T-helper 2 cell treated with Interferon-gamma antibody and Interleukin-4, amounts not matched to agents 5 μg/mL and 100 μg/mL, for 36 hours (primary cell): Measurements from ENCODE around the gene ATF7.
"Not testable (repeated sequence)": the region's sequence is repeated elsewhere in the genome, so short reads cannot be mapped to it uniquely, and the experiment has no call there.

Experiments used
- DNase-seq: peaks from one replicate; pipeline ENCODE4 v3.0.0; 2021; ENCODE audit warnings: low spot score
- H3K27ac Mint-ChIP-seq: one replicate; pipeline ENCODE4 v1.8.0; 2021; ENCODE audit warnings: mild to moderate bottlenecking, mixed read lengths
- H3K27me3 Mint-ChIP-seq: one replicate; pipeline ENCODE4 v1.8.0; 2021; ENCODE audit warnings: low read depth, mixed read lengths
- H3K36me3 Mint-ChIP-seq: one replicate; pipeline ENCODE4 v1.8.0; 2021; ENCODE audit warnings: low read depth, mixed read lengths
- H3K4me1 Mint-ChIP-seq: one replicate; pipeline ENCODE4 v1.8.0; 2021; ENCODE audit warnings: low read depth, mixed read lengths
- H3K4me3 Mint-ChIP-seq: one replicate; pipeline ENCODE4 v1.8.0; 2022; ENCODE audit warnings: mild to moderate bottlenecking, moderate library complexity, mixed read lengths
- H3K9me3 Mint-ChIP-seq: one replicate; pipeline ENCODE4 v1.8.0; 2021; ENCODE audit warnings: mixed read lengths

Gene ATF7

GRCh38 chr12:53622724-53623123 lies 3.5 kb downstream of the ATF7 start:
- Mint-ChIP-seq H3K4me3 (no peak overlapping the region), H3K9me3 (no peaks in the 10 kb centered on the region), H3K36me3 (peaks cover 12% of the 10 kb centered on the region), H3K27ac (no peak overlapping the region), H3K27me3 (no peaks in the 10 kb centered on the region), H3K4me1 (peaks cover 41% of the 10 kb centered on the region)
- DNase-seq = no peak

DNA sequence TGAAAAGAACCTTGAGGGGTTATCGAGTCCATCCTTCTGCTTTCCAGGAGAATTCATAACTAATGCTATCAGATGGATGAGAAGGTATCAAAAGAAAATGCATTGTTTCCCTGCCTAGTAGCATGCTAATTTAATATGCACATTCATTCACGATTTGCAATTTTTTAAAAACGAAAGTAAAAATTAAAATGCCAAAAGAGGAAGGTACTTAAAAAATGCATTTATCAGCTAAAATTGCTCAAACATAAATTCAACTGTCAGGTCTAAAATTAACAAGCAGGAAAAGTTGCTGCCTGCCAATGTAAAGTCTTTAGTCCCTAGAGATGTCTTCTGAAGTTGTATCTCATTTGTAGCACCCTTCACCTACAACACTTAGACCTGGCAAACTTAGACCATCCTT lies 7.9 kb downstream of the ATF7 start:
- Mint-ChIP-seq H3K4me1 (peaks cover 19% of the 10 kb centered on the region), H3K27me3 (no peaks in the 10 kb centered on the region), H3K4me3 (peak overlapping the region; percentile 80), H3K36me3 (peaks cover 14% of the 10 kb centered on the region), H3K27ac (peak overlapping the region; percentile 83), H3K9me3 (no peaks in the 10 kb centered on the region)
- DNase-seq = no peak

DNA sequence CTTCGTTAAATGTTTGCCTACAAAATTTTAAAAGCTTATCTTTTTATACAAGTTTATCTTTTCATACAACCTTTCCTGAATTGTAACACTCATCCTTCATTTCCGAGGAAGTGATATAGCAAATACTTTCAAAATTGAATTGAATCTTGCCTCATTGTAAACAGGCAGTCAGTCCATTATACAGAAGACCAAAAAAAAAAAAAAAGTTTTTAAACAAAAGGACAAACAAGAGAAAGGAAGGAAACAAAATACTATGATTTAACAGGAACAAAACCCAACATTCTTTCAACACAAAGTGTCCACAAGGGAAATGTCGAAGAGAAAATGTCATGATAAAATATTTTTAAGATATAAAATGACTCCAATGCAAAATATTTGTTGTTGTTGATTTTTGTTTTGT lies 8.5 kb downstream of the ATF7 start:
- DNase-seq = no peak
- peaks cover 14% of the 10 kb centered on the region for H3K36me3 Mint-ChIP-seq
- peak overlapping the region; percentile 83 for H3K27ac Mint-ChIP-seq
- no peaks in the 10 kb centered on the region for H3K27me3 Mint-ChIP-seq
- no peaks in the 10 kb centered on the region for H3K9me3 Mint-ChIP-seq
- H3K4me1 Mint-ChIP-seq = peaks cover 21% of the 10 kb centered on the region
- peak overlapping the region; percentile 80 for H3K4me3 Mint-ChIP-seq

DNA sequence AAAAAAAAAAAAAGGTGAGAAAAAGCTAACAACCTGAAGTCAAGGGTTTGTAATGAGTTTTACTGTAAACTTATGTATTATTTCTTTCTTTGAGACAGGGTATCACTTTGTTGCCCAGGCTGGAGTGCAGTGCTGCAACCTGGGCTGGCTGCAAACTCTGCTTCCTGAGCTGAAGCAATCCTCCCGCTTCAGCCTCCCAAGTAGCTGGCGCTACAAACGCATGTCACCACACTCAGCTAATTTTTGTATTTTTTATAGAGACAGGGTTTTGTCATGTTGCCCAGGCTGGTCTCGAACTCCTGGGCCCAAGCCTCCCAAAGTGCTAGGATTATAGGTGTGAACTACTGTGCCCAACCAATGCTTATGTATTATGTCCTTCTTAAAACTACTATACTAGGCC lies 9.2 kb downstream of the ATF7 start:
- Mint-ChIP-seq H3K4me1 (peaks cover 21% of the 10 kb centered on the region), H3K27ac (no peak overlapping the region), H3K4me3 (no peak overlapping the region)

DNA sequence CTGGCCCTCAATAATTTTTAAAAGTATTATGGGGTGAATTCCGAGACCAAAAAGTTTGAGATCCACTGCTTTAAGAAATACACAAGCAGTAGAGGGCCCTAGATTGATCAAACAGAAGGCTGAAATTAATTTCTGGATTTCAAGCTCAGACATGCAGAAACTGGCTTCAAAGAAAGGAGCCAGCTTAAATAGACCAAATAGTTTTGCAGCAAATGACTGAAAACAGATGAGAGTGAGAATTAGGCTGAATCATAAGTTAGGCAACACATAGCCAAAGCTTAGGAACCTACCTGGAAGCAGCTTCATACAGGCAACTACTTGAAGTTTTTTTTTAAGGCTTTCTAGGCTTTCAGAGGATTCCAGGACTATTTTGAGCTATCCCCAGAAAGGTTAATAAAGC lies 12.4 kb downstream of the ATF7 start:
- H3K36me3 Mint-ChIP-seq = peaks cover 10% of the 10 kb centered on the region
- no peak for DNase-seq
- H3K27me3 Mint-ChIP-seq = no peaks in the 10 kb centered on the region
- H3K4me3 Mint-ChIP-seq = no peak overlapping the region
- H3K27ac Mint-ChIP-seq = no peak overlapping the region
- no peaks in the 10 kb centered on the region for H3K9me3 Mint-ChIP-seq
- H3K4me1 Mint-ChIP-seq = peaks cover 15% of the 10 kb centered on the region

More for the DNA sequence above, 9.2 kb downstream of the ATF7 start:
- H3K27me3 Mint-ChIP-seq = no peaks in the 10 kb centered on the region
- no peak for DNase-seq
- H3K9me3 Mint-ChIP-seq = no peaks in the 10 kb centered on the region
- H3K36me3 Mint-ChIP-seq = peaks cover 14% of the 10 kb centered on the region

DNA sequence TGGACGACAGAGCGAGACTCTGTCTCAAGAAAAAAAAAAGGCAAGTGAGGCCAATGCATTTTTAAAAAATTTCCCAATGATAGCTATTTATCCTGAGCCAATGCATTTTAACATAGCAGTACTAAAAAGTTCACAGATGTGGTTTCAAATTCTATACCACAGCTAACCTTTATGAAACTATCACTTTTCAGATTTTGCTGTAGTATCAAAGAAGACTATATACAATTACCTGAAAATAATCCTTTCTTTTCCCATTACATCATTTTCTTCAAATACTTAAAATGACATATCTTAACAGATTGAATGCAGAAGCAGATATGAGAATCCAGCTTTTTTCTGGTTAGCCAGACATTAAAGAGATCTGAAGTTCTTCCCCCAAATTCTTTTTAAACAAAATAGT lies 13.2 kb downstream of the ATF7 start:
- Mint-ChIP-seq H3K4me1 (peaks cover 9% of the 10 kb centered on the region), H3K27me3 (no peaks in the 10 kb centered on the region), H3K27ac (no peak overlapping the region), H3K4me3 (no peak overlapping the region), H3K9me3 (no peaks in the 10 kb centered on the region), H3K36me3 (peaks cover 5% of the 10 kb centered on the region)
- DNase-seq = no peak

DNA sequence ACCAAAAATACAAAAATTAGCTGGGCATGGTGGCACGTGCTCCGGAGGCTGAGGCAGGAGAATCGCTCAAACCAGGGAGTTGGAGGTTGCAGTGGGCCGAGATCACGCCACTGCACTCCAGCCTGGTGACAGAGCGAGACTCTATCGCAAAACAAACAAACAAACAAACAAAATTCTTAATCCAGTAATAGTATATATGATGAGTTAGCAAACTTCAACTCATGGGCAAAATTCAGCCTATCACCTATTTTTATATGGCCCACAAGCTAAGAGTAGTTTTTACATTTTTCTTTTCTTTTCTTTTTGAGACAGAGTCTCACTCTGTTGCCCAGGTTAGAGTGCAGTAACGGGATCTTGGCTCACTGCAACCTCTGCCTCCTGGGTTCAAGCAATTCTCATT lies 14.9 kb downstream of the ATF7 start:
- Mint-ChIP-seq H3K4me1 (peaks cover 4% of the 10 kb centered on the region), H3K9me3 (no peaks in the 10 kb centered on the region), H3K27me3 (no peaks in the 10 kb centered on the region), H3K36me3 (peaks cover 2% of the 10 kb centered on the region), H3K4me3 (no peak overlapping the region), H3K27ac (no peak overlapping the region)
- no peak for DNase-seq

DNA sequence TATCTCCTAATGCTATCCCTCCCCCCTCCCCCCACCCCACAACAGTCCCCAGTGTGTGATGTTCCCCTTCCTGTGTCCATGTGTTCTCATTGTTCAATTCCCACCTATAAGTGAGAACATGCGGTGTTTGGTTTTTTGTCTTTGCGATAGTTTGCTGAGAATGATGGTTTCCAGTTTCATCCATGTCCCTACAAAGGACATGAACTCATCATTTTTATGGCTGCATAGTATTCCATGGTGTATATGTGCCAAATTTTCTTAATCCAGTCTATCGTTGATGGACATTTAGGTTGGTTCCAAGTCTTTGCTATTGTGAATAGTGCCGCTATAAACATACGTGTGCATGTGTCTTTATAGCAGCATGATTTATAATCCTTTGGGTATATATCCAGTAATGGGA lies 19.5 kb downstream of the ATF7 start:
- not testable (repeated sequence) for H3K27ac Mint-ChIP-seq, H3K4me3 Mint-ChIP-seq, H3K27me3 Mint-ChIP-seq, H3K36me3 Mint-ChIP-seq, H3K9me3 Mint-ChIP-seq, DNase-seq
- peaks cover 14% of the 10 kb centered on the region for H3K4me1 Mint-ChIP-seq

DNA sequence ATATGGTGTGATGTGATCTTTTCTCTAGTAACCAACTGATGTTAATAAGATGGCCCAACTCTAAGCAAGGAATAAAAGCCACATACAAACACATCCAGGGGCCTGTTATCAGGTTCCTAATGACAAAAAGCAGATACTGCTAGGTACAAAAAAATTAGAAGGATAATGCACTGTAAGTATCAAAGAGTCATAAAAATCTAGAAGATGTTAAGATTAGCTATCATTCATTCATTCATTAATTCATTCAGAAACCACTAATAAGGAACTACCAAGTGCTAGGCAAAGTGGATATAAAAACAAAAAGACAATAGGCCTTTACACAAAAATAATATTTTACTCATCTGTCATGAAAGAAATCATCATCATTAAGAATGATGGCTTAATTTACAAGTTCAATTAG lies 21.6 kb downstream of the ATF7 start:
- DNase-seq = no peak
- no peaks in the 10 kb centered on the region for H3K27me3 Mint-ChIP-seq
- peaks cover 8% of the 10 kb centered on the region for H3K36me3 Mint-ChIP-seq
- H3K9me3 Mint-ChIP-seq = no peaks in the 10 kb centered on the region
- no peak overlapping the region for H3K4me3 Mint-ChIP-seq
- no peak overlapping the region for H3K27ac Mint-ChIP-seq
- H3K4me1 Mint-ChIP-seq = peaks cover 15% of the 10 kb centered on the region

DNA sequence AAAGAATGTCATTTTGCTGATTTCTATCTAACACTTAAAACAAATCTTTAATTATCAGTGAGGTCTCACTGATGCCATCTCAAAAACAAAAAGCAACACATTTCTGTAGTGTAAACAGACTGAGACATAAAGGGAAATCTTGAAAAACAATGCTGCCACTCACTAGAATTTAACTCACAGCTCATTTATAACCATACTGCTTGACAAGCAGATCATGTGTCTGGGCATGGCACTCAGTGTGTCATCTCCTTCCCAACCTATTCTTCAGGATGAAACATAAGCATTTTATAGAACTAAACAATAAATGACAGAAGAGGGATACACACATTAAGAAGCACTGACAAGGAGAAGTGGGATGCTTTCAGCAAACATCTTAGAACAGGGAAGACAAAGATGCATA lies 22.4 kb downstream of the ATF7 start:
- no peaks in the 10 kb centered on the region for H3K9me3 Mint-ChIP-seq
- H3K36me3 Mint-ChIP-seq = peaks cover 10% of the 10 kb centered on the region
- H3K27ac Mint-ChIP-seq = no peak overlapping the region
- H3K4me3 Mint-ChIP-seq = no peak overlapping the region
- peaks cover 16% of the 10 kb centered on the region for H3K4me1 Mint-ChIP-seq
- DNase-seq = no peak
- no peaks in the 10 kb centered on the region for H3K27me3 Mint-ChIP-seq

- Mint-ChIP-seq H3K4me3 (no peak overlapping the region), H3K4me1 (peaks cover 16% of the 10 kb centered on the region), H3K36me3 (peaks cover 11% of the 10 kb centered on the region), H3K27me3 (no peaks in the 10 kb centered on the region), H3K9me3 (no peaks in the 10 kb centered on the region), H3K27ac (no peak overlapping the region)
- DNase-seq = no peak
These were observed 23.0 kb downstream of the ATF7 start for GRCh38 chr12:53603196-53603595.

DNA sequence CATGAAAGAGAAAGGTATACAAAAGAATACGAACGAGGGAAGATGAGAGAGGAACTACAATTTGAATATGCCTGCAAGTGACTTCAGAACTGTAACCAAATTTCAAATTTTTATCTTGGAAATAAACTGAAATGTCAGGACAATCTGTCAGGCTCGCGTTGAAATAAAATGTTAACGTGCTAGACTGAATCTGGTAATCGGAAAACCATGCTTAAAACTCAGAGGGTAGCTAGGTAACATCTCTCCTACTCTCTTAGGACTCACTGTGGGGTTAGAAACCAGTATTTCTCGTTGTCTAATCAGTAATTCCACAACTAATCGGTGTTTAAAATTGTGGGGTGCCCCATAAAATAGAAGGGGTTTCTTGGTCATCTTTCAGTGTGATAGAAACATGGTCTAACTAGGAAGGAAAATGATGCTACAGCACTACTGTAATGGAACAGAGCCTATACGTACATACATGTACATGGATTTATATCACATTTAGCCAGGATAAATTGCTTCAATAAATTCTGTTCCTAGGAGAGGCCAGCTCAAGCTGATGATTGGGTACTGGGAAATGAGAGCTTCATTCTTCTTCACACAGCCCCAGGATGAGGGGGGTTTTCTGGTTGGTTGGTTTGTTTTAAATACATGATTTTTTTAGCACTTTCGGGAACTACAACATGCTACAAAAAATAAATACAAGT lies 23.9 kb downstream of the ATF7 start:
- H3K27me3 Mint-ChIP-seq = no peaks in the 10 kb centered on the region
- no peak overlapping the region for H3K4me3 Mint-ChIP-seq
- H3K9me3 Mint-ChIP-seq = no peaks in the 10 kb centered on the region
- H3K27ac Mint-ChIP-seq = no peak overlapping the region
- peaks cover 16% of the 10 kb centered on the region for H3K4me1 Mint-ChIP-seq
- DNase-seq = no peak
- peaks cover 13% of the 10 kb centered on the region for H3K36me3 Mint-ChIP-seq

DNA sequence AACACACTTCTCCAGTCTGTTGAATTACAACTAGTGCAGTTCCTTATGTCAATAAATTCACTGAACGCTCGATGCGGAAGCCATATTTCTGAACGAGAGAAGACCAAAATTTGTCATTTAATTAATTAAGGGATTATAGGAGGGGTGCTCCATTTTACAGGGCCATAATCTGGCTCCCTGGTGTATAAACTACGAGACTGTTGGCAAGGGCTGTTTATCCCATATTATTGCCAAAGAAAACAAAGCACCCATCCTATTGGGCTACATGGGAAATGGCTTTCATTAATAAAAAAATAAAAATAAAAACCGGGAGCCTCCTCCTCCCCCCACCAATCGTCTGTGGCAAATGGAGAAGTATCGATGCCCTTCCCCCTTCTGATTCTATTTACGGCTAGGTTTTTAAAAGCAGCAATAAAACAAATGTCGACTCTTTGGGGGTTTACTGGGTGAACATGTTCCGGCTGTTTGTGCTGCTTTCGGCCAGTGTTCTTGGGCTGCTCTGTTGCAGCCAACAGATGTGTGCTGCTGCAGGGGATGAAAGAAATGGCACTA lies 24.8 kb downstream of the ATF7 start:
- no peak overlapping the region for H3K4me3 Mint-ChIP-seq
- H3K36me3 Mint-ChIP-seq = peaks cover 13% of the 10 kb centered on the region
- H3K4me1 Mint-ChIP-seq = peaks cover 16% of the 10 kb centered on the region
- H3K9me3 Mint-ChIP-seq = no peaks in the 10 kb centered on the region
- no peak for DNase-seq
- H3K27ac Mint-ChIP-seq = no peak overlapping the region
- H3K27me3 Mint-ChIP-seq = no peaks in the 10 kb centered on the region

DNA sequence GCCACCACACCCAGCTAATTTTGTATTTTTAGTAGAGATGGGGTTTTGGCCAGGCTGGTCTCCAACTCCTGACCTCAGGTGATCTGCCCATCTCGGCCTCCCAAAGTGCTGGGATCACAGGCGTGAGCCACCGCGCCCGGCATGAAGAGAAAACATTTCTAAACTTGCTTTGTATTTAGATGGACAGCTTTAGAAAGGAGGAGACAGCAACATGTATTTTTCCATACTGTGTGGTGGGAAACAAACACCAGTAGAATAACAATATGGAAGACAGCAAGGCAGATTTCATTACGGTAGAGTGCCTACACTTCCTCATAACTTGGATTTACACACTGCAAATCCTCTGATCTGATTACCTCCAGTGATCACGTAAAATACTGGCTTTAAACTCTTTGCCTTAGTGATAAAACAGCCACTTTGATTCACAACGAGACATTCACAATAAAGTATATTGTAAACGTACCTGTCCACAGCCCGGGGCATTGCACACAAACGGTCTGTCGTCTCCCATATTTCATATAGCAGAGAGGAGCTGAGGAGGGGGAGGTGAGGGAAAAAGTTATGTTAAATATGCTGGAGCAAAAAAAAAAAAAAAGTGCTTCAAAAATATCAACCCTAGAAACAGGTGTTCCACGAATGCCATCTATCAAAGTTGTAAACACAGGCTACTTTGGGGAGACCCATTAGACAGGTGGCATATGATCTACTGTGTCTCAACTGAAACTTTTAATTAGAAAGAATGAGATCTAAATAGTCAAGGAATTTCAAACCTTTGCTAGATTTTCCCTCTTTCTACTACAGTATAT lies 25.5 kb downstream of the ATF7 start:
- H3K4me1 Mint-ChIP-seq = peaks cover 16% of the 10 kb centered on the region
- no peak for DNase-seq
- H3K4me3 Mint-ChIP-seq = no peak overlapping the region
- no peaks in the 10 kb centered on the region for H3K9me3 Mint-ChIP-seq
- peaks cover 13% of the 10 kb centered on the region for H3K36me3 Mint-ChIP-seq
- H3K27ac Mint-ChIP-seq = no peak overlapping the region
- no peaks in the 10 kb centered on the region for H3K27me3 Mint-ChIP-seq
